A549 (cell line): ENCODE measurements around the gene PIAS3.

Experiments
- CTCF ChIP-seq: fragments of >200 bp; sonication (Bioruptor Twin); formaldehyde crosslinking; IDR thresholded peaks from 3 replicates; pipeline ENCODE4 v1.5.1; 2016
- ESRRA ChIP-seq: fragments of 150-350 bp; IDR thresholded peaks from 2 replicates; pipeline ENCODE4 v1.6.1; 2014; ENCODE audit warnings: mild to moderate bottlenecking, low read length, borderline replicate concordance
- HDAC2 ChIP-seq: fragments of 200-600 bp; sonication (generic); IDR thresholded peaks from 2 replicates; pipeline ENCODE4 v1.6.1; 2016
- POLR2A ChIP-seq: IDR thresholded peaks from 2 replicates; pipeline ENCODE4 v1.6.1; 2012; ENCODE audit warnings: mild to moderate bottlenecking, low read length
- POLR2AphosphoS2 ChIP-seq: conservative IDR thresholded peaks from 2 replicates; pipeline ENCODE4 v1.6.1; 2012; ENCODE audit warnings: low read length, improper control_type of control experiment, inconsistent platforms
- RNF2 ChIP-seq: fragments of 200-600 bp; sonication (generic); IDR thresholded peaks from 2 replicates; pipeline ENCODE4 v1.6.1; 2016; ENCODE audit warnings: low read depth, mild to moderate bottlenecking, antibody characterized with exemption, moderate library complexity, borderline replicate concordance
- ZSCAN20 ChIP-seq: fragments of 250-450 bp; sonication (Bioruptor Pico); IDR thresholded peaks from 2 replicates; pipeline ENCODE4 v1.8.0; 2022; ENCODE audit warnings: mild to moderate bottlenecking, moderate library complexity

GRCh38 chr1:145891587-145892485 lies 33.0 kb upstream of the PIAS3 start:
- TF ChIP-seq ZSCAN20 (CRISPR knock-in tag): no peak
- no peak for TF ChIP-seq RNF2
- TF ChIP-seq CTCF: peak; percentile 98
- TF ChIP-seq HDAC2: no peak
- no peak for TF ChIP-seq POLR2A
- no peak for TF ChIP-seq ESRRA
- no peak for TF ChIP-seq POLR2AphosphoS2
